ENCODE data around the gene NAT8L. TPM values are rescaled to one million over a fixed set of nuclear protein-coding genes. Genes with fewer than 3 reads are reported as not detected.

NAT8L gene
- total RNA-seq, 1 donor, result under 0.01 TPM

- no peak overlapping the region for H3K4me3 ChIP-seq (ENCODE audit: low read depth, low read length)
- TF ChIP-seq CTCF (IDR thresholded peaks at IDR 0.05; ENCODE audit: insufficient read depth, low read depth, low read length), result no peak
- no peak for DNase-seq (ENCODE audit: low read depth)
Measured at GRCh38 chr4:2103843-2104547, 44.9 kb downstream of the NAT8L start.

GRCh38 chr4:2104556-2105345 lies 45.6 kb downstream of the NAT8L start:
- no peak overlapping the region for H3K4me3 ChIP-seq (ENCODE audit: low read depth, low read length)
- no peak for TF ChIP-seq CTCF (IDR thresholded peaks at IDR 0.05; ENCODE audit: insufficient read depth, low read depth, low read length)
- DNase-seq (ENCODE audit: low read depth), result no peak

GRCh38 chr4:2105559-2105958 lies 46.4 kb downstream of the NAT8L start:
- H3K4me3 ChIP-seq (ENCODE audit: low read depth, low read length), result no peak overlapping the region
- no peak for DNase-seq (ENCODE audit: low read depth)
- TF ChIP-seq CTCF (IDR thresholded peaks at IDR 0.05; ENCODE audit: insufficient read depth, low read depth, low read length), result no peak

- no peak for DNase-seq (ENCODE audit: low read depth)
- TF ChIP-seq CTCF (IDR thresholded peaks at IDR 0.05; ENCODE audit: insufficient read depth, low read depth, low read length), result no peak
- no peak overlapping the region for H3K4me3 ChIP-seq (ENCODE audit: low read depth, low read length)
Measured at GRCh38 chr4:2116687-2117400, 57.7 kb downstream of the NAT8L start.

Other genes with a start within 250 kb of the NAT8L start
- 80.2 and 91.5 TPM in 2 replicates for gene LETM1, start 203.2 kb upstream of the NAT8L start, total RNA-seq
- 61.5 and 67.8 TPM in 2 replicates for gene NSD2, start 187.9 kb upstream of the NAT8L start, total RNA-seq
- gene NELFA, start 50.4 kb upstream of the NAT8L start, total RNA-seq, result 17.7 and 18.1 TPM in 2 replicates
- 8.7 and 9.1 TPM in 2 replicates for gene HAUS3, start 182.8 kb downstream of the NAT8L start, total RNA-seq
- 1.6 and 4.7 TPM in 2 replicates for gene POLN, start 182.8 kb downstream of the NAT8L start, total RNA-seq
- 43.5 and 44.9 TPM in 2 replicates for gene MXD4, start 202.8 kb downstream of the NAT8L start, total RNA-seq